ENCODE measurements around the gene AVP. TPM values are rescaled to one million over a fixed set of nuclear protein-coding genes. Genes with fewer than 3 reads are reported as not detected.

Gene AVP
- total and polyA plus RNA-seq, 2 of the 13 experiments (the other 11 are each of a cell fraction or from before 2014, with no cell fraction given) = 0.12 TPM; not detected in 1

GRCh38 chr20:3068986-3069900, 15.3 kb downstream of the AVP start (continued):
- TF ChIP-seq ZNF280D (CRISPR knock-in tag; IDR thresholded peaks at IDR 0.05) (peak; percentile 53; the same call in 1 of the 2 replicates), TFDP1 (CRISPR knock-in tag; IDR thresholded peaks at IDR 0.05; ENCODE audit: borderline replicate concordance) (no peak), MAZ (IDR thresholded peaks at IDR 0.05; ENCODE audit: borderline replicate concordance, low read depth, low read length) (0 out of 2 replicates have a peak, but pooled peaks have one; percentile 24), MAZ (CRISPR knock-in tag; IDR thresholded peaks at IDR 0.05; ENCODE audit: low read depth) (no peak), PRDM15 (CRISPR knock-in tag; IDR thresholded peaks at IDR 0.05) (no peak), E2F1 (CRISPR knock-in tag; IDR thresholded peaks at IDR 0.05) (no peak), ZNF101 (CRISPR knock-in tag; IDR thresholded peaks at IDR 0.05; ENCODE audit: borderline replicate concordance, low read depth) (no peak), NFRKB (IDR thresholded peaks at IDR 0.05) (no peak), NCOA1 (CRISPR knock-in tag; IDR thresholded peaks at IDR 0.05) (no peak), MIER2 (CRISPR knock-in tag; IDR thresholded peaks at IDR 0.05) (peak; percentile 93), RNF2 (conservative IDR thresholded peaks at IDR 0.05; ENCODE audit: low read depth) (no peak), ZNF747 (CRISPR knock-in tag; IDR thresholded peaks at IDR 0.05; ENCODE audit: borderline replicate concordance) (no peak), EEA1 (CRISPR knock-in tag; IDR thresholded peaks at IDR 0.05; ENCODE audit: borderline replicate concordance) (no peak; the same call in 1 of the 2 replicates), ZNF512B (CRISPR knock-in tag; IDR thresholded peaks at IDR 0.05; ENCODE audit: borderline replicate concordance) (no peak), ZBTB20 (CRISPR knock-in tag; IDR thresholded peaks at IDR 0.05; ENCODE audit: borderline replicate concordance, low read depth) (no peak), TAF1 (CRISPR knock-in tag; IDR thresholded peaks at IDR 0.05) (no peak)

Measured in HepG2 (cell line).